Pericardium fibroblast (primary cell): ENCODE measurements around the gene SPATA31C2. TPM values are rescaled to one million over a fixed set of nuclear protein-coding genes. Genes with fewer than 3 reads are reported as not detected.

ENCODE experiments used
- total RNA-seq: library from RNA; depleted of rRNA; stranded (reverse); fragments of >200 nt; gene quantifications from 2 replicates; pipeline ENCODE4 v1.2.3, GENCODE V29; 2015

SPATA31C2 gene
- total RNA-seq = not detected in 2 replicates

DNA sequence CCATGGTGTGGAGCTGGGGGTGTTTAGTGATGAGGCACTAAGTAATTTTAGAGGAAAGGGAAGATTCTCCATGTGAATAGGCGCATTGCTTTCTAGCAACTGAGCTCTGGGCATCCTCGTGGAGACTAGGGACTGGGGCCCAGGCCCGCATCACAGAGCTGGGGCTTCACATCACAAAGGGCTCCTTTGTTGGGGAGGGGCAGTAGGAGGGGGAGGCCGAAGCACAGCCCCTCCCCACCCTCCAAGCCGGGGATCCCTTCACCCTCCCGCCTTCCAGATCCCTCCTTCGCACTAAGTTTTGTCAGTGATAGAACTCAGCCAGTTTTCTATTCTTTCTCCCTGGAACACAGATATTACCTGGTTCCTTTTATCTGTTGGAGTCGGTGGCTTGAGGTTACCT is at the start of gene SPATA31C2:
Gene SPATA31C2 (minus strand): TSS at position 101 of the 400 bp plus-strand sequence. CDS start 29 bp downstream, at position 72.

Other genes starting within 250 kb of the SPATA31C2 start
- not detected in 2 replicates for gene SPATA31C1, start 220.5 kb downstream of the SPATA31C2 start, total RNA-seq
- 3.4 and 8.3 TPM in 2 replicates for gene CDK20, start 163.9 kb downstream of the SPATA31C2 start, total RNA-seq
- 31.3 and 34.1 TPM in 2 replicates for gene SPIN1, start 250.0 kb upstream of the SPATA31C2 start, total RNA-seq